K562 (cell line): Measurements from ENCODE around the gene ZNF598.

Experiments
- BHLHE40 ChIP-seq: IDR thresholded peaks from 2 replicates; pipeline ENCODE4 v1.6.1; 2011; ENCODE audit warnings: low read length, improper control_type of control experiment
- CCAR2 ChIP-seq: fragments of 200-400 bp; formaldehyde crosslinking; IDR thresholded peaks from 2 replicates; pipeline ENCODE4 v1.6.1; 2017; ENCODE audit warnings: mild to moderate bottlenecking, low read depth, low read length
- CTCF ChIP-seq, 3 experiments: IDR thresholded peaks in 2 of 3; conservative IDR thresholded peaks in 1 of 3; 2 replicates each; pipeline ENCODE4 v1.5.1; 2011 to 2012; ENCODE audit warnings: low read length in 3 of 3, mild to moderate bottlenecking in 3 of 3, control low read depth in 2 of 3, improper control_type of control experiment in 1 of 3, inconsistent platforms in 1 of 3, low read depth in 1 of 3, mixed read lengths in 1 of 3, moderate library complexity in 1 of 3; ENCODE audit not compliant: insufficient read depth in 2 of 3
- CTCFL ChIP-seq: IDR thresholded peaks from 2 replicates; pipeline ENCODE4 v1.6.1; 2011; ENCODE audit warnings: borderline replicate concordance, low read depth, mild to moderate bottlenecking, moderate library complexity, low read length; ENCODE audit not compliant: insufficient read depth, poor library complexity, severe bottlenecking
- FOXP1 ChIP-seq: sonication (generic); formaldehyde crosslinking; IDR thresholded peaks from 2 replicates; pipeline ENCODE4 v1.8.0; 2022; ENCODE audit warnings: mild to moderate bottlenecking, missing genetic modification reagents
- PBX2 ChIP-seq, 2 experiments: IDR thresholded peaks in 1 of 2; conservative IDR thresholded peaks in 1 of 2; 2 replicates each; pipeline ENCODE4 v1.6.1; 2016; ENCODE audit warnings: low read depth in 2 of 2, mild to moderate bottlenecking in 1 of 2, missing compliant biosample characterization in 1 of 2, missing genetic modification characterization in 1 of 2, moderate library complexity in 1 of 2
- SAFB2 ChIP-seq: fragments of 200-400 bp; formaldehyde crosslinking; IDR thresholded peaks from 2 replicates; pipeline ENCODE4 v1.6.1; 2018; ENCODE audit warnings: borderline replicate concordance, low read length, low read depth, moderate library complexity; ENCODE audit not compliant: severe bottlenecking
- ZBTB7A ChIP-seq: IDR thresholded peaks from 2 replicates; pipeline ENCODE4 v1.6.1; 2011; ENCODE audit warnings: low read depth, mild to moderate bottlenecking, low read length, moderate library complexity, borderline replicate concordance; ENCODE audit not compliant: control insufficient read depth
- ZNF324 ChIP-seq: fragments of 250-450 bp; sonication (Bioruptor Pico); IDR thresholded peaks from 2 replicates; pipeline ENCODE4 v1.4.0; 2020; ENCODE audit warnings: mild to moderate bottlenecking

GRCh38 chr16:1974157-1975070, 35.2 kb downstream of the ZNF598 start:
- no peak for TF ChIP-seq CCAR2
- no peak for TF ChIP-seq ZNF324 (CRISPR knock-in tag)
- TF ChIP-seq CTCFL = no peak
- no peak for TF ChIP-seq PBX2 (CRISPR knock-in tag; IDR thresholded peaks at IDR 0.05; ENCODE audit: low read depth)
- no peak for TF ChIP-seq PBX2 (tag; conservative IDR thresholded peaks at IDR 0.05; ENCODE audit: low read depth)
- no peak for TF ChIP-seq FOXP1
- TF ChIP-seq ZBTB7A = no peak
- TF ChIP-seq BHLHE40 = no peak
- no peak for TF ChIP-seq CTCF (IDR thresholded peaks at IDR 0.05 in 2 of 3, conservative IDR thresholded peaks at IDR 0.05 in 1 of 3; ENCODE audit: insufficient read depth in 2 of 3, low read depth in 1 of 3, low read length in 3 of 3)
- no peak for TF ChIP-seq SAFB2
